ENCODE measurements around the gene TMEM179. TPM values are rescaled to one million over a fixed set of nuclear protein-coding genes. Genes with fewer than 3 reads are reported as not detected.

Gene TMEM179
- total and polyA plus RNA-seq, 2 donors (not counting 3 experiments of a cell fraction or from before 2014, with no cell fraction given) = 0.14 TPM; not detected in 1

DNA sequence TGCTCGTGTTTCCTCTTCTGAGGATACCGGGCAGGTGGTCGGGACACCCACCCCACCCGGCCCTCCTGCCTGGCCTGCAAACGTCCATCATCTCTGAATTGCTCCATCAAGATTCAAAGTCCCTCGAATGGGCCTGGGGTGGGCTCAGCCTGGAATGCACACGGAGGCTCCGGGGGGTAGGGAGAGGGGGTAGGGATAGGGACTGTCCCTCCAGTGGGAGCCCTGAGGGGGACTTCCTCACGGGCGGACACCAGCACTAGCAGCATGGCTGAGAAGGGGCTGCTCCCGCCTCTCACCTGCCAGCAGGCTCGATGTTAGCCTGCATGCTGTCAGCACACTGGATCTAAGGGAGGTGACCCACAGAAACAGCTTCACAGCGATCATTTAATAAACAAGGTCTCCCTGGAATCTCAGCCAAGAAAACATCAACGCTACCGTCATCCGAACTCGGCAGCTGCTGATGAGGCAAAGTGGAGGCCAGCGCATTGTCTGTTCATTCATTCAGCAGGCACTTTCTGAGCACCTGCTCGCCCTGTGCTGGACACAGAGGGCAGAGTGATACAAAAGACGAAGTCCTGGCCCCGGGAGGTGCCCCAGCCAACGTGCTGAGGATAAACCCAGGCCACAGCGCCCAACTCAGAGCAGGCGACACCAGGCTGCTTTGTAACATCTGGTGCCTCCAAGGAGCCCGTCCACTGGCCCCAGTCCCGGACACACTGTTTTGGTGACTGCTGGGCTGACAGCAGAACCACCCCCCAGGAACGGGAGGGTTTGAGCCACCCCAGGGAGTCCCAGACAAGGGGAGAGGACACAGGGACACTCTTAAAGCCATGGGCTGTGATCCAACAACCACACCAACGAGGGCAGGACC is 6.3 kb downstream of the TMEM179 start:
- intact Hi-C loops (cut with micrococcal nuclease) = no loop called here
- CTCF ChIA-PET = no interaction called here
- BruUV-seq (replicated peaks) = no TSS peak
- no peaks in the 10 kb centered on the region for H3K9me1 ChIP-seq (replicated peaks; ENCODE audit: control insufficient read depth, extremely low read depth, insufficient read depth, low read length)
- dilution Hi-C loops (cut with MboI; ENCODE audit: extremely low pct_ligation_motif_present, low sequenced_read_pairs) = no loop called here
- no peak overlapping the region for H3K4me3 ChIP-seq (replicated peaks in 1 of 3; ENCODE audit: insufficient read depth in 1 of 3, low read depth in 1 of 3, low read length in 3 of 3)
- H3K27ac ChIP-seq (ENCODE audit: insufficient read depth, low read depth, low read length) = no peak overlapping the region
- POLR2A ChIA-PET = no interaction called here
- no peaks in the 10 kb centered on the region for H3K9me3 ChIP-seq (replicated peaks; ENCODE audit: control insufficient read depth, insufficient read depth, low read length)
- H2AFZ ChIP-seq (ENCODE audit: low read depth, low read length) = no peak overlapping the region
- DNase-seq (ENCODE audit: low read depth, low spot score) (no peak), FAIRE-seq (no peak)
- no peak overlapping the region for H3K9ac ChIP-seq (replicated peaks; ENCODE audit: extremely low read depth, insufficient read depth, low read length)
- no peaks in the 10 kb centered on the region for H4K20me1 ChIP-seq (replicated peaks; ENCODE audit: control insufficient read depth, extremely low read depth, insufficient read depth, low read length)
- TF ChIP-seq EZH2 (IDR thresholded peaks at IDR 0.05; ENCODE audit: borderline replicate concordance, low read depth, low read length, severe bottlenecking) (no peak), POLR2AphosphoS5 (IDR thresholded peaks at IDR 0.05; ENCODE audit: insufficient read depth, low read depth, low read length) (no peak), FOS (IDR thresholded peaks at IDR 0.05; ENCODE audit: borderline replicate concordance, insufficient read depth, low read length) (no peak), GATA2 (IDR thresholded peaks at IDR 0.05; ENCODE audit: insufficient read depth, insufficient read length, low read depth, low read length) (no peak), MYC (IDR thresholded peaks at IDR 0.05; ENCODE audit: low read depth, low read length) (no peak), POLR2A (IDR thresholded peaks at IDR 0.05; ENCODE audit: low read depth, low read length) (no peak), JUN (IDR thresholded peaks at IDR 0.05; ENCODE audit: borderline replicate concordance, insufficient read depth, insufficient read length, low read depth) (no peak)
- TF ChIP-seq, protein P1, sequence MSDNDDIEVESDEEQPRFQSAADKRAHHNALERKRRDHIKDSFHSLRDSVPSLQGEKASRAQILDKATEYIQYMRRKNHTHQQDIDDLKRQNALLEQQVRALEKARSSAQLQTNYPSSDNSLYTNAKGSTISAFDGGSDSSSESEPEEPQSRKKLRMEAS (IDR thresholded peaks at IDR 0.05; ENCODE audit: insufficient read depth, insufficient read length) = no peak
- TF ChIP-seq, protein P2, sequence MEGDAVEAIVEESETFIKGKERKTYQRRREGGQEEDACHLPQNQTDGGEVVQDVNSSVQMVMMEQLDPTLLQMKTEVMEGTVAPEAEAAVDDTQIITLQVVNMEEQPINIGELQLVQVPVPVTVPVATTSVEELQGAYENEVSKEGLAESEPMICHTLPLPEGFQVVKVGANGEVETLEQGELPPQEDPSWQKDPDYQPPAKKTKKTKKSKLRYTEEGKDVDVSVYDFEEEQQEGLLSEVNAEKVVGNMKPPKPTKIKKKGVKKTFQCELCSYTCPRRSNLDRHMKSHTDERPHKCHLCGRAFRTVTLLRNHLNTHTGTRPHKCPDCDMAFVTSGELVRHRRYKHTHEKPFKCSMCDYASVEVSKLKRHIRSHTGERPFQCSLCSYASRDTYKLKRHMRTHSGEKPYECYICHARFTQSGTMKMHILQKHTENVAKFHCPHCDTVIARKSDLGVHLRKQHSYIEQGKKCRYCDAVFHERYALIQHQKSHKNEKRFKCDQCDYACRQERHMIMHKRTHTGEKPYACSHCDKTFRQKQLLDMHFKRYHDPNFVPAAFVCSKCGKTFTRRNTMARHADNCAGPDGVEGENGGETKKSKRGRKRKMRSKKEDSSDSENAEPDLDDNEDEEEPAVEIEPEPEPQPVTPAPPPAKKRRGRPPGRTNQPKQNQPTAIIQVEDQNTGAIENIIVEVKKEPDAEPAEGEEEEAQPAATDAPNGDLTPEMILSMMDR (IDR thresholded peaks at IDR 0.05; ENCODE audit: extremely low read depth in 1 of 2, insufficient read depth in 1 of 2, low read depth in 1 of 2, low read length in 2 of 2) = no peak
- no peaks in the 10 kb centered on the region for H3K79me2 ChIP-seq (ENCODE audit: control insufficient read depth, insufficient read depth, low read length)
- H3K4me2 ChIP-seq (ENCODE audit: insufficient read depth, low read length) = no peak overlapping the region
- H3K36me3 ChIP-seq (ENCODE audit: control insufficient read depth in 2 of 2, extremely low read depth in 1 of 2, insufficient read depth in 2 of 2, low read length in 2 of 2) = no peaks in the 10 kb centered on the region
- H3K4me1 ChIP-seq (ENCODE audit: control insufficient read depth, extremely low read depth, insufficient read depth, low read length) = no peaks in the 10 kb centered on the region
- H3K27me3 ChIP-seq (ENCODE audit: control insufficient read depth in 2 of 2, insufficient read depth in 2 of 2, low read length in 2 of 2) = no peaks in the 10 kb centered on the region

All from endothelial cell of umbilical vein (primary cell).